ENCODE data around the gene SCN2B. TPM values are rescaled to one million over a fixed set of nuclear protein-coding genes. Genes with fewer than 3 reads are reported as not detected.

Gene SCN2B
- total RNA-seq, 1 donor from 2014 or later, result not detected

GRCh38 chr11:118154641-118155040, 21.8 kb downstream of the SCN2B start:
- DNase-seq (ENCODE audit: low read depth, low spot score), result no peak

- DNase-seq (ENCODE audit: low read depth, low spot score), result no peak
These were observed 22.5 kb downstream of the SCN2B start for GRCh38 chr11:118153976-118154375.

- DNase-seq (ENCODE audit: low read depth, low spot score), result no peak
These were observed 22.9 kb downstream of the SCN2B start for GRCh38 chr11:118153516-118153915.

- DNase-seq (ENCODE audit: low read depth, low spot score), result no peak
These were observed 23.6 kb downstream of the SCN2B start, which contains the start of gene SCN4B for GRCh38 chr11:118152552-118153471. Gene SCN4B, minus strand, starts transcription at chr11:118152823. Its CDS starts 150 bp downstream, at chr11:118152673.

GRCh38 chr11:118152020-118152551, 24.4 kb downstream of the SCN2B start:
- no peak for DNase-seq (ENCODE audit: low read depth, low spot score)

GRCh38 chr11:118151431-118151830, 25.0 kb downstream of the SCN2B start:
- DNase-seq (ENCODE audit: low read depth, low spot score), result no peak

- no peak for DNase-seq (ENCODE audit: low read depth, low spot score)
These were observed 26.9 kb downstream of the SCN2B start for GRCh38 chr11:118149493-118149892.

- no peak for DNase-seq (ENCODE audit: low read depth, low spot score)
These were observed 27.6 kb downstream of the SCN2B start for GRCh38 chr11:118148856-118149255.

- DNase-seq (ENCODE audit: low read depth, low spot score), result no peak
These were observed 28.2 kb downstream of the SCN2B start for GRCh38 chr11:118148240-118148639.

- no peak for DNase-seq (ENCODE audit: low read depth, low spot score)
These were observed 28.9 kb downstream of the SCN2B start for GRCh38 chr11:118147502-118147901.

GRCh38 chr11:118146554-118146953, 29.9 kb downstream of the SCN2B start:
- no peak for DNase-seq (ENCODE audit: low read depth, low spot score)

- DNase-seq (ENCODE audit: low read depth, low spot score), result peak; percentile 8
These were observed 30.9 kb downstream of the SCN2B start for GRCh38 chr11:118145285-118146227.

GRCh38 chr11:118144301-118145268, 31.9 kb downstream of the SCN2B start:
- DNase-seq (ENCODE audit: low read depth, low spot score), result no peak

- no peak for DNase-seq (ENCODE audit: low read depth, low spot score)
These were observed 32.7 kb downstream of the SCN2B start for GRCh38 chr11:118143661-118144185.

GRCh38 chr11:118142809-118143208, 33.6 kb downstream of the SCN2B start:
- DNase-seq (ENCODE audit: low read depth, low spot score), result no peak

- DNase-seq (ENCODE audit: low read depth, low spot score), result no peak
These were observed 34.4 kb downstream of the SCN2B start for GRCh38 chr11:118142081-118142480.

GRCh38 chr11:118139578-118139977, 36.9 kb downstream of the SCN2B start:
- DNase-seq (ENCODE audit: low read depth, low spot score), result no peak

- no peak for DNase-seq (ENCODE audit: low read depth, low spot score)
These were observed 37.5 kb downstream of the SCN2B start for GRCh38 chr11:118138839-118139420.

GRCh38 chr11:118136801-118137200, 39.6 kb downstream of the SCN2B start:
- DNase-seq (ENCODE audit: low read depth, low spot score), result no peak

GRCh38 chr11:118136341-118136740, 40.1 kb downstream of the SCN2B start:
- no peak for DNase-seq (ENCODE audit: low read depth, low spot score)
